SJSA1 (cell line): Measurements from ENCODE around the gene RMRP. TPM values are rescaled to one million over a fixed set of nuclear protein-coding genes. Genes with fewer than 3 reads are reported as not detected.
"Not testable (repeated sequence)": the region's sequence is repeated elsewhere in the genome, so short reads cannot be mapped to it uniquely, and the experiment has no call there.

ENCODE experiments used
- DNase-seq, 2 experiments: peaks; one replicate each; pipeline ENCODE4 v3.0.0-alpha.2; 2015 to 2020; ENCODE audit warnings: low spot score in 2 of 2, low read depth in 1 of 2
- H3K27ac ChIP-seq: fragments of 250-450 bp; sonication (Bioruptor Pico); 2 replicates; pipeline ENCODE4 v1.5.1; 2020; ENCODE audit warnings: mild to moderate bottlenecking, moderate library complexity
- H3K27me3 ChIP-seq: fragments of 250-450 bp; sonication (Bioruptor Pico); replicated peaks from 2 replicates; pipeline ENCODE4 v1.5.1; 2020; ENCODE audit warnings: mild to moderate bottlenecking, moderate library complexity
- H3K36me3 ChIP-seq: fragments of 250-450 bp; sonication (Bioruptor Pico); 2 replicates; pipeline ENCODE4 v1.5.1; 2020; ENCODE audit warnings: mild to moderate bottlenecking
- H3K4me1 ChIP-seq: fragments of 250-450 bp; sonication (Bioruptor Pico); replicated peaks from 2 replicates; pipeline ENCODE4 v1.6.1; 2021; ENCODE audit warnings: mild to moderate bottlenecking
- H3K4me3 ChIP-seq: fragments of 250-450 bp; sonication (Bioruptor Pico); 2 replicates; pipeline ENCODE4 v1.5.1; 2020; ENCODE audit warnings: mild to moderate bottlenecking
- H3K9me3 ChIP-seq: fragments of 250-450 bp; sonication (Bioruptor Pico); replicated peaks from 2 replicates; pipeline ENCODE4 v1.5.1; 2020; ENCODE audit warnings: mild to moderate bottlenecking
- total RNA-seq: library from RNA; depleted of rRNA; stranded (reverse); fragments of >200 nt; shearing (Covaris generic); gene quantifications from 2 replicates; pipeline ENCODE4 v1.2.3, GENCODE V29; 2014; rRNA removed

The RMRP gene
- total RNA-seq, 1 experiment from 2014 or later: 432 TPM

GRCh38 chr9:35615981-35616680 is 41.7 kb downstream of the RMRP start:
- no peak overlapping the region for H3K27ac ChIP-seq
- no peak for DNase-seq
- H3K27me3 ChIP-seq: no peaks in the 10 kb centered on the region; the same call in 1 of the 2 replicates
- no peaks in the 10 kb centered on the region for H3K4me1 ChIP-seq
- H3K4me3 ChIP-seq: no peak overlapping the region
- H3K9me3 ChIP-seq: no peaks in the 10 kb centered on the region
- no peaks in the 10 kb centered on the region for H3K36me3 ChIP-seq

- H3K9me3 ChIP-seq: no peaks in the 10 kb centered on the region
- DNase-seq: no peak
- no peaks in the 10 kb centered on the region for H3K4me1 ChIP-seq
- no peaks in the 10 kb centered on the region; the same call in 1 of the 2 replicates for H3K27me3 ChIP-seq
- H3K27ac ChIP-seq: no peak overlapping the region
- H3K4me3 ChIP-seq: no peak overlapping the region
- H3K36me3 ChIP-seq: no peaks in the 10 kb centered on the region
Observed at GRCh38 chr9:35612843-35613242, 45.0 kb downstream of the RMRP start.

- not testable (repeated sequence) for H3K27me3 ChIP-seq, H3K4me1 ChIP-seq, DNase-seq, H3K4me3 ChIP-seq, H3K9me3 ChIP-seq, H3K27ac ChIP-seq, H3K36me3 ChIP-seq
Observed at GRCh38 chr9:35612066-35612465, 45.8 kb downstream of the RMRP start.

- Histone ChIP-seq H3K27me3 (no peaks in the 10 kb centered on the region), H3K27ac (no peak overlapping the region)
- no peak for DNase-seq
Observed at GRCh38 chr9:35611230-35611797, 46.5 kb downstream of the RMRP start.

GRCh38 chr9:35609820-35610163 is 48.0 kb downstream of the RMRP start:
- Histone ChIP-seq H3K27ac (no peak overlapping the region), H3K9me3 (no peaks in the 10 kb centered on the region), H3K4me3 (no peak overlapping the region), H3K36me3 (no peaks in the 10 kb centered on the region), H3K27me3 (no peaks in the 10 kb centered on the region), H3K4me1 (peaks cover 1% of the 10 kb centered on the region)
- DNase-seq: no peak

More at GRCh38 chr9:35611230-35611797, 46.5 kb downstream of the RMRP start:
- Histone ChIP-seq H3K36me3 (no peaks in the 10 kb centered on the region), H3K4me1 (no peaks in the 10 kb centered on the region), H3K9me3 (no peaks in the 10 kb centered on the region), H3K4me3 (no peak overlapping the region)

GRCh38 chr9:35609001-35609819 is 48.6 kb downstream of the RMRP start:
- H3K9me3 ChIP-seq: no peaks in the 10 kb centered on the region
- peaks cover 7% of the 10 kb centered on the region for H3K4me1 ChIP-seq
- no peak overlapping the region for H3K4me3 ChIP-seq
- no peaks in the 10 kb centered on the region for H3K36me3 ChIP-seq
- no peak for DNase-seq
- no peaks in the 10 kb centered on the region for H3K27me3 ChIP-seq
- H3K27ac ChIP-seq: no peak overlapping the region

- no peak for DNase-seq
- no peak overlapping the region for H3K4me3 ChIP-seq
- no peaks in the 10 kb centered on the region for H3K9me3 ChIP-seq
- no peak overlapping the region for H3K27ac ChIP-seq
- H3K4me1 ChIP-seq: peaks cover 11% of the 10 kb centered on the region
- no peaks in the 10 kb centered on the region for H3K27me3 ChIP-seq
- H3K36me3 ChIP-seq: no peaks in the 10 kb centered on the region
Observed at GRCh38 chr9:35608221-35608620, 49.6 kb downstream of the RMRP start.

Other genes with a start within 250 kb of the RMRP start
- 22.1 and 24.0 TPM in 2 replicates for gene RUSC2, start 167.9 kb downstream of the RMRP start, total RNA-seq
- gene TESK1, start 52.8 kb downstream of the RMRP start, total RNA-seq: 1.2 and 5.2 TPM in 2 replicates
- gene CD72, start 39.6 kb downstream of the RMRP start, total RNA-seq: not detected in 2 replicates
- not detected in 2 replicates for gene SIT1, start 7.1 kb downstream of the RMRP start, total RNA-seq
- 2.8 and 7.9 TPM in 2 replicates for gene CCDC107, start 273 bp upstream of the RMRP start, total RNA-seq
- 0.41 and 1.9 TPM in 2 replicates for gene ARHGEF39, start 7.2 kb upstream of the RMRP start, total RNA-seq
- not detected in 2 replicates for gene CA9, start 15.9 kb upstream of the RMRP start, total RNA-seq
- 823 and 1,421 TPM in 2 replicates for gene TPM2, start 31.9 kb upstream of the RMRP start, total RNA-seq
- 137 and 213 TPM in 2 replicates for gene TLN1, start 74.2 kb upstream of the RMRP start, total RNA-seq
- 39.2 and 86.7 TPM in 2 replicates for gene CREB3, start 74.6 kb upstream of the RMRP start, total RNA-seq
- gene GBA2, start 91.2 kb upstream of the RMRP start, total RNA-seq: 15.5 and 16.0 TPM in 2 replicates
- 5.2 and 7.4 TPM in 2 replicates for gene RGP1, start 91.3 kb upstream of the RMRP start, total RNA-seq
- gene MSMP, start 96.3 kb upstream of the RMRP start, total RNA-seq: not detected in 2 replicates
- 1.5 and 3.9 TPM in 2 replicates for gene NPR2, start 133.6 kb upstream of the RMRP start, total RNA-seq
- 0.13 TPM in 1 of 2 replicates, not detected in the other for gene SPAG8, start 154.2 kb upstream of the RMRP start, total RNA-seq
- 21.4 and 41.3 TPM in 2 replicates for gene HINT2, start 157.0 kb upstream of the RMRP start, total RNA-seq
- not detected in 2 replicates for gene FAM221B, start 170.7 kb upstream of the RMRP start, total RNA-seq
- 1.4 and 2.8 TPM in 2 replicates for gene TMEM8B, start 171.2 kb upstream of the RMRP start, total RNA-seq
- gene OR13J1, start 212.4 kb upstream of the RMRP start, total RNA-seq: not detected in 2 replicates
- 0.63 TPM in 1 of 2 replicates, not detected in the other for gene HRCT1, start 248.2 kb upstream of the RMRP start, total RNA-seq